HG03571 (cell line): ENCODE measurements around the gene CADM2.

ENCODE experiments used
- ATAC-seq: cut with Tn5 transposase; IDR thresholded peaks from one replicate; pipeline ENCODE4 v1.9.1; 2021; ENCODE audit not compliant: unreplicated experiment

The CADM2 gene

DNA sequence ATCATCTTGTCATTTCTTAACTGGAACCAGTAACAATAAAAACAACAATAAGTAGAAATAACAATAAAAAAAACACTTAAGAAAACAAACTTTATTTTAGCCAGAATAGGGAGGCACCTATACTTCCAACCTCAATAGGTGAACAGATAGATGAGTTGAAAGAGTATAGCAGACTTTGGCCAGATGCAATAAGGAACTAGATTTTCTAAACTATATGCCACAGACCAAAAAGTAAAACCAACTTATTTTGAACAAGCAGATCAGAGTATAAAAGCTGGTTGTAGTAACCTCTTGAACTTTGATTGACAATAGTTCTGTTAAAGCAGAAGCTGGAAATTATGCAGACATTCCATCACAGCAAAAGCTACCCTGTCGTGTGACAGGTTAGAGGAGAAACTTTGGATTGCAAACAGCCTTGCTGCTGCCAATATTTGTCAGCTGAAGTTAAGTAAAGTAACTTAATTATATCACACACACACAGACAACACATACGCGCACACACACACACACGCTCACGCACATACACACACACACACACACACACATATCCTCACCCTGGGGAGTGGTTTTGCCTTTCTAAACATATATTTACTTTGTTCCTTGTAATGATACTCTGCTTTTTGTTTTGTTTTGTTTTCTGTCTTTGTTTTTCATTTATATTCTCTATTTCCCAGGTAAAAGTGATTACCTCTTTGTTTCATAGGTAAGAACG is 1128.5 kb downstream of the CADM2 start:
- ATAC-seq: no peak

DNA sequence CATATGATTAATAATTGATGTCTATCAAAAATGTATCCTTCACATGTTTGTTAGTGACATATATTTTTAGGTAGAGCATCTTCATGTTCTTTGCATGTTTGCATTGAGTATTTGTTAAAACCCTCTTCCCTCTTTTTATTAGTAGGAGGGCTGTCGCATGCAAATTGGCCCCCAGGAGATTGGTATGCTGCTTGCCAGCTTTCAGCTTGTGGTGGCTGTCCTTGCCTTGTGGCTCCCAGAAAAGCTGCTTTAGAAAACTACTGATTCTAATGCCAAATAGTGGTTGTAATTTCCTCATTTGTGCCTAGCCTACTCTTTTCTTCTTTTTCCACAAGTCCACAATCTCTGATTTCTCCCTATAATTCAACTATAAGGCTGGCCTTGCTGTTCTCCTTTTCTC is 1145.4 kb downstream of the CADM2 start:
- ATAC-seq: no peak

DNA sequence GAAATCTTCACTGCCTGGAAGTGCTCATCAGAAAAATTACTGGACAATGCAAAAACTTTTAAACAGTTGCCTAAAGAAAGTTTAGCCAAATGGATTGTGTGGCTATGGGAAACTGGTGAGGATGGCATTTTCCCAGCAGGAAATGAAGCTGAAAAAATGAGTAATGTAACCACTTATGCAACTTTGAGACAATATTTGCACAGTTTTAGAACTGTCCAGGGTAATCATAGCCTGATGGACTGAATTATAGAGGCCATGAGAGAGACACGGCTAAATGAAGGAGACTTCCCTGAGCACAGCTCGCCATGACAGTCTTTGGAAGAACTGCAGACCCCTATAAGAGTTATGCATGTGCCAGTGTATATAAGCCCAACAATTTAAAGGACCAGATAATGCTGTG is 1150.6 kb downstream of the CADM2 start:
- no peak for ATAC-seq
